HG02938 (cell line): ENCODE results near the gene STK32B.
"Not testable (repeated sequence)": the region's sequence is repeated elsewhere in the genome, so short reads cannot be mapped to it uniquely, and the experiment has no call there.

Experiments
- ATAC-seq: cut with Tn5 transposase; IDR thresholded peaks from one replicate; pipeline ENCODE4 v1.9.1; 2021; ENCODE audit warnings: mild to moderate bottlenecking, moderate library complexity; ENCODE audit not compliant: unreplicated experiment

The STK32B gene

DNA sequence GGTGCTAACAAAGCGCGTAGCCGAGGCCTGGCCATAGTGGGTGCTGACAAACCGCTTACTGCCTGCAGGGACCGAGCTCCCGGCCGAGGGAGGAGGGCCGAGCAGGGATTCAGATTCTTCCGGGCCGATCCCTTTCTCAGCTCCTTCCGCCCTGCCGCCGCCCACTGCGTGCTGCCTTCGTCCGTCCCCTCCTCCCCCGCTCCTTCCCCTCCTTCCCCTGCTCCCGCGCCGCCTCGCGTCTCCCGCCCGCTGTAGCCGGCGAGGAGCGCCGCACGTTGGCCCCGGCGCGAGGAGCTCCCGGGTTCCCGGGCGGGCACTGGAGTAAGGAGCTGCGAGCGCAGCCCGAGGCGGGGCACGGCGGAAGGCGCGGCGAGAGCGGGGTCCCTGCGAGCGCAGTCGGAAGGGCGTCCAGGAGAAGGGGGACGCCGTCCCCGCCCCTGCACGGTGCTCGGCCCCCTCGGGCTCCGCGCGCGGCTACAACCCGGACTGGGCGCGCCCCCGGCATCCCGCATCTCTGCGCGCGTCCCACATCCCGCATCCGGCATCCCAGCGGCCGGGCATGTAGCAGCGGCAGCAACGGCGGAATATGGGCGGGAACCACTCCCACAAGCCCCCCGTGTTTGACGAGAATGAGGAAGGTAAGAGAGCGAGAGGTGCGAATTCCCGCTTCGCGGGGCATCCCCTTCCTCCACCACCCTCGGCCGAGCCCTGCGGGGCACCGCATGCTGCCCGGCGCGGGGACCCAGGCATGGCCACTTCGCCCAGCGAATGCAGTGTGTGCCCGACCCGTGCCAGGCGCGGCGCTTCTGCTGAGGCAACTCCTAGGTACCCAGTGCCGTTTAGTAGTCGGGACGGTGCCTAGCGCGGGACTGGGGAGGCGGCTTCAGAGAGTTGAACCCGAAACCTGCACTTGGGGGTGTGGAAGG, at the start of gene STK32B:
Gene STK32B, plus strand, starts transcription at position 203 of the 926 bp plus-strand sequence.
- ATAC-seq = no peak

DNA sequence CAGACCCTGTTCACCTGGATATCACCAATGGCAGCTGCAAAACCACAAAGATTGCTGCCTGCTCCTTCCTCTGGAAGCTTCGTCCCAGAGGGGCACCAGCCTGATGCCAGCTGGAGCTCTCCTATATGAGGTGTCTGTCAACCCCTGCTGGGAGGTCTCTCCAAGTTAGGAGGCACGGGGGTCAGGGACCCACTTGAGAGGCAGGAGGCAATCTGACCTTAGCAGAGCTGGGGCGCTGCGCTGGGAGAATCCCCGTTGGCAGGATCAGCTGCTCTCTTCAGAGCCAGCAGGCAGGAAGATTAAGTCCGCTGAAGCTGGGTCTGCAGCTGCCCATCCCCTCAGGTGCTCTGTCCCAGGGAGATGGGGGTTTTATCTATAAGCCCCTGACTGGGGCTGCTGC, 49.6 kb upstream of the STK32B start:
- not testable (repeated sequence) for ATAC-seq

DNA sequence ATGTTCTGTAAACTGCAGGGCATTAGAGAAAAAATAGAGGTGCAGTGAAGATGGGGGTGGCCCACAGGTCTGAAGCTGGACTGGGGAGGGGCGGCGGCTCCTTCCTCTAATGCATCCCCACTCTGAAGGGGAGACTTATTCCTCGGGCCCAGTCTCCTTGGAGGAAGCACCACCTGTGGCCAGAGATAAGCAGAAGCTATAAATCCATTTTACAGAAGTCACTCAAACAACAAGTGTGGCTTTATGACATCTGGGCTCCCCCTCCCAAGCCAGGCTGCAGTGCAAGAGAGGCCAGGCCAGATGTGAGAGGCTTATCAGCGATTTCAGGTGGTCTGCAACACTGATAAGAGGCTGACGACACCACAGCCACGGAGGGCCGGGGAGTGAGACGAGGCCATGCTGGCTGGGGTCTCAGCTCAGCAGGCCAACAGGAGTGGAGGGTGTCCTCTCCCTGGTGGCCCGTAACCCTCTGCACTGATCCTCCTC, 47.9 kb upstream of the STK32B start:
- ATAC-seq = no peak

DNA sequence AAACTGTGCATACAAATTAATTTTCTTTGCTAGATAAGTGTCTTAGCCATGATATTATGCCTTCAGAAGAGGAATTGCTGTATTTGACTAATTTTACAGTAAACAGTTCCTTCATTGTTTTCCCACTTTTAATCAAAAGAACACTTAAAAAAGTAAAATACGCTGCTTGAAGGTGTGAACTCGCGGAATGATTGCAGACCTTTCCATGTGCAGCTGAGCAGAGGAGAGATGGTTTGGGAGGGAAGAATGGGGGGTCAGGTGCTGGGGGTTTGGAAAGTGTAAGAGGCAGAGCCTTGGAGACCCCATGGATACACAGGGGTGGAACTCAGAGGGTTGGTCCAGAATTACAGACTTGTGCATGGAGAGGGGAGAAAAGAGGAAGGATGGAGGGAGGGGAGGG, 47.4 kb upstream of the STK32B start:
- ATAC-seq = no peak

DNA sequence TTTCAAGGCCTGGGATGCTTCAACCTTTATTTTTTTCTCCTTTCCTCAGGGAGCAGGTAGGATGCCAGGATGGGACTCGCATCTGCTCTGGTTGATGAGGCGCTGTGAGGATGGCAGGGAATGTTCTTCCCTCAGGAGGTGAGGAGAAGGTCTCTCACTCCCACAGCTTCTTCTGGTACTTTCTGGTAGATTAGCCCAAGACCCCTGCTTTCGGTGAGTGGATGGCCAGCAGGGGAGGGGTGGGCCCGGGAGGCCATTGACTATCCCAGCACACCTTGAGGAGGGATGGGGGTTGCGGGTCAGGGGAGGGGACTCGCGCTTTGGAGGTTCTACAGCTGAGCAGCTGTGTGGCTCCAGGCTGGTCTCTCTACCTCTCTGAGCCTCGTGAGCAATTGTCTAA, 46.8 kb upstream of the STK32B start:
- no peak for ATAC-seq

DNA sequence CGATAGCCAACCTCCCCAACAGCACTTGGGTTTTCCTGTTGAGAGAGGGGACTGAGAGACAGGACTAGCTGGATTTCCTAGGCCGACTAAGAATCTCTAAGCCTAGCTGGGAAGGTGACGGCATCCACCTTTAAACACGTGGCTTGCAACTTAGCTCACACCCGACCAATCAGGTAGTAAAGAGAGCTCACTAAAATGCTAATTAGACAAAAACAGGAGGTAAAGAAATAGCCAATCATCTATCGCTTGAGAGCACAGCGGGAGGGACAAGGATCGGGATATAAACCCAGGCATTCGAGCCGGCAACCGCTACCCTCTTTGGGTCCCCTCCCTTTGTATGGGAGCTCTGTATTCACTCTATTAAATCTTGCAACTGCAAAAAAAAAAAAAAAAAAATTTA, 44.3 kb upstream of the STK32B start:
- ATAC-seq = not testable (repeated sequence)

DNA sequence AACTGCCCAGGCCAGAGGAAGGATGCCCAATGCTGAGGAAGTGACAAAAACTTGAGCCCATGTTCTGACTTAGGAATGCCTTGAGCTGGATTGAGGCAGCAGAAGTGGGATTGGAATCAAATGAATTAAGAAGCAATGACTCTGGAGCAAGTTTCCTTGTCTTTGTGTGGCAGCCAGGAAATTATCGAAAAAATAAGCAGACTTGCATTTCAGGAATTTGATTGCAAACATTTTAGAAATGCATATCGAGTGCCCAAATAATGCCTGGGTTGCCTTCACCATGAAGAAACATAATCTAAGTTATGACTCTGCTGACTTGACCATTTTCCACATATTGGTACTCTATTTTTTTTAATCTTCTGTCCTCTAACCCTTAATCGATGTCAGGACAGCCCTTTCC, 41.5 kb upstream of the STK32B start:
- ATAC-seq = no peak

DNA sequence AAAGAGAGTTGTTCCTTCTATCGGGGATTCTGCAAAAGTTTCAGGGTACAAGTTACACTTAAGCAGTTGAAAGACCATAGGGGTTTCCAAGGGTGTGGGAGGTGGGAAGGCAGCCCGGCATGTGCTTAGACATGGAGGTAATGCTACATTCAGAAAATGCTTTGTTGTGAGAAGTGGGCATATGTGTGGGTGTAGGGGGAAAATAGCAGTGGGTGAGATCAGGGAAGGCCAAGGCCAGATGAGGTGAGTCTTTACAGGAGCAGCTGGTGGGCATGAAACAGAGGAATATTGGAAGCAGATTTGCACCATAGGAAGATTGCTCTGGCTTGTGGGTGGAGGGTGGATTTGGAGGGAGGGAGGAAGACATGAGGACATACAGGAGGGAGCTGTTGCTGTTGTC, 40.3 kb upstream of the STK32B start:
- ATAC-seq = no peak

DNA sequence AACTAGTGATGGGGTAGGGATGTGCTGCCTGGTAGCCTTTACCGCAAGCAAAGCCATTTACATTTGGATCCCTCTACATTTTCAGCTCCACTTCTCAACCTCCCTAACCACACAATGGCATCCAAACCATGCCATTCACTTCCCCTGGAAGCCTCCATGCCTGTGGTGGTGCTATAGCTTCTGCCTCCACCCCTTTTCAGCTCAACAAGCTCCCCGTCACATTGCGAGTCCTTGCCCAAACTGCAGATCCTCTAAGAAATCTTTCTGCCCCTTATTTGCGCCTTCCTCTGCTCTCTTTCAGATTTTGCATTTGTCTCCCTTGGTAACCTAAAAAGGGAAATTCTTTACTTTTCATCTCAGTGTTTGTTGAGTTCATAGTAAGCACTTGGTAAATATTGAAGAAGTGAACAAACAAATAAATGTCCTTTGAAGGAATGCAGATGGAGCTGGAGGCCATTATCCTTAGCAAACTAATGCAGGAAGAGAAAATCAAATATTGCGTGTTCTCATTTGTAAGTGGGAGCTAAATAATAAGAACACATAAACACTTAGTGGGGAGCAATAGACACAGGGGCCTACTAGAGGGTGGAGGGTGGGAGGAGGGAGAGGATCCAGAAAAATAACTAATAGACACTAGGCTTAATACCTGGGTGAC, 38.9 kb upstream of the STK32B start:
- ATAC-seq = no peak

DNA sequence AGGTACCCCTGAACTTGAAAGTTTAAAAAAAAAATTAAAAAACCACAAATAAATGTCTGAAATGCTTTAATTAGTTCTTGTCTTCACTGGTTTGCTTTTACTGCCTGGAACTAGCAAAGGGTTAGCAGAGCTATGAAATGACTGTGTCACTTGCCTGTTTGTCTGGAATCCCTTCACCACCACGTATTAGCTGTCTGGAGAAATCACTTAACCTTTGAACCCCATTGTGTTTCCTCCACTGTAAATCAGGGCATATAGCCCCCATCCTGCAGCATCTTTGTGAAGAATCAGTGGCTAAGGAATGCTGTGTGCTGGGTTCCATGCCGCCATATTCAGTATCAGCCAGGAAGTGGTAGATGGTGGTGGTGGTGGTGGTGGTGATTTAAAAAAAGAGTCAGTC, 38.3 kb upstream of the STK32B start:
- no peak for ATAC-seq

DNA sequence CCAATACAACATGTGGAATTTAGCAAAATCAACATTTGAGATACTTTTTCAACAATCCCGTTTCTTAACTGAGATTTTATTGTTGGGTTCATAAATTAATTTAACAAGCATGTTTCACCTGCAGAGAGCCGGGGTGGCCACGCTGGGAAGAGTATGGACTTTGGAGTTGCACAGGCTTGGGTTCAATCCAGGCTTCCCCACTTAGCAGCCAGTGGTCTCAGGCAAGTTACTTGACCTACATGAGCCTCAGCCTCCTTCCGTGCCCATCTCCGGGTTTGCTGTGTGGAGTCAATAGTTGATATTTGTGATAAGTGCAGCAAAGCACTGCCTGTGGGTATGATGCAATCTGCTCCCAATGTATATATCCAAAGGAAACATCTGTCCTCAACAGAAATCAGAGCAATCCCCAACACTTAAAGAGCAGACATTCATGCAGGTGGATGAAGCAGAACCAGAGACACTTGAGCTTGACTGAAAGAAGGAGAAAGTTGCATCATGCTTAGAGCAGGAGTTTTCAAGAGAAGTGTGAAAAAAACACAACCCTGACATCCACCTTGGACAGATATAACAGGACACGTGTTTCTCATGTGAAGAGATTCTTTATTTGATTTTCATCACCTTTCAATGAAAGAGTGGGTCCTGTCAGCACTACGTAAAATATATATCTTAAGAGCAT, 37.1 kb upstream of the STK32B start:
- no peak for ATAC-seq

DNA sequence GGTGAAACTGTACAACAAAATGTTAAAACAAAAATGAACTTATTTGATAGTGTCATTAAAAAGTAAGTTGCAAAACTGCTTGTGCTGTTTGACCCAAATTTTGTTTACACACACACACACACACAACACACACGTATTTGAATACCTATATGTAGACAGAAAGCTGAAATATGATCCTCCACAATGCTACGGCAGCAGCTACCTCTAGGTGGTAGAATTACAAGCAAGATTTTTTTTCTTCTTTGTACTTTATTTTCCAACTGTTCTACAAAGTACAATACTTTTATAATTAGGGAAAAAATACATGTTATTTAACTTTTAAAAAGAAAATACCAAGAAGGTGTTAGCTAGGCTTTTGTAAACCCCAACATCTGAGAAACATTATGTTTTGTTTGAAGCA, 33.2 kb upstream of the STK32B start:
- ATAC-seq = no peak

DNA sequence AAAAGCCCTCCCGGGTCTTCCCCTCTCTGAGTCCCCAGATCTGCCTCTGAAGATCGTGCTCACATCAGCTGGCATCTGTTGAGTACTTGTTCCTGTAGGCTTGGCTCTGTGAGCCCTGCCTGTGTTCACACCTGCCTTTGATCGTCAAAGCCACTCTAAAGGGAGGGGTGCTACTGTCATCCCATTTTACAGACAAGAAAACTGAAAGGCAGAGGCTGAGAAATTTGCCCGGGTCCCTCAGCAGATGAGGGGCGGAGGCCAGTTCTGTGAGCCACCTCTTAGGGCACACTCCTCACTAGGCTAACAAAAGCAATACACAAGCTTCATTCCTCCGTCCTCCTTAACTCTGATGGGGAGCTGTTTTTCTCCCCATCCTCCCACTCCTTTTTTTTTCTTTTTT, 32.7 kb upstream of the STK32B start:
- no peak for ATAC-seq

DNA sequence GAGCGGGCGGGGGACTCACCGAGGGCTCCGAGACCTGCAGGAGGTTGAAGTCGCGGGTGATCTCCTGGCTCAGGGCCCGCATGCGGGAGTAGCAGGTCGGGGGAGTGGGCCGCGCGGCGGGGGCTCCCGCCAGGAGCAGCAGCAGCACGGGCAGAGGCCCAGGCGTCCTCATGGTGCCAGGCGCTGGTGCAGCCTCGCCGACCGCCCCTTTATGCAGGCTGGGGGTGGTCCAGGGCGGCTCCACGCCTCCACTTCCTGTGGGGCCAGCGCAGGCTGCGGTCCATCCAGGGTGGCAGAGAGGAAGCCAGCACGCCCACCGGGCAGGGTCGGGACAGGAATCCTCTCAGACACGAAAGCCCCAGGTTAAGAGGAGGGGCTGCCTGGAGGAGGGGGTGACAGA, 32.0 kb upstream of the STK32B start, which contains the start of gene CYTL1:
Gene CYTL1, minus strand, starts transcription at position 185 of the 400 bp plus-strand sequence. Its CDS starts 13 bp downstream, at position 172.
- no peak for ATAC-seq

DNA sequence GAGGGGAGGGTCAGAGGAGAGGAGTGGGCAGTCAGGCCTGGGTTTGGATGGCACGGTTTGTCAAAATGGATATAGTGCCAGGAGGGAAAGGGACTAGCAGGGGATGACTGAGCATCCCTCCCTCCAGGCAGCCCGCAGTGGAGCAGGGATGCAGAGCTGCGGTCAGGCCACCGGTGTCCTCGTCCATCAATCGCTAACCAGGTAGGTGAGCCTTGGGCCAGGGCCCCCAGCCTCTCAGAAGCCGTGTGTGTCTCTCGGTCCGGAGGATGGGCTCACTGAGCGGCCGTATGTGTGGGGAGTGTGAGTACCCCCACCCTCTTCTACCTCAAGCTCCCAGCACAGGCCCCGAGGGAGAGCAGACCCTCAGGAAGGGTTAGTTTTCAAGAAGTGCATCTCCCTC, 31.5 kb upstream of the STK32B start:
- no peak for ATAC-seq

DNA sequence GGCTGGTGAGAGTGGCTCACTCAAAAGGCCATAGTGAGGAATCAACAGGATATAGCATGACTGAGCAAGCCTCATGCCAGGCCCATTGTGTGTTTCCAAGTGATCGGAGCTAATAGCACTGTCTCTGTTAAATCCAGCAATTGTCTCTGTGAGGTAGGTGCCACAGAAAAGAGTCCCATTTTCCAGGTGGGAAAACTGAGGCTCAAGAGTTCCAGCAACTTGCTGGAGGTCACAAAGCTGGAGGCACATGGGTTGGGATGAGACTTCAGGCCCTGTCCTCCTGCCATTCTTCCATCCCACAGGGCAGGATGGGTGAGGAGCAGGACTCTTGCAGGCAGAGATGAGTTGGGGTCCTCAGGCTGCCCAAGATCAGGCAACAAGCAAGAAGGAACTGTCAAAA, 30.9 kb upstream of the STK32B start:
- no peak for ATAC-seq

DNA sequence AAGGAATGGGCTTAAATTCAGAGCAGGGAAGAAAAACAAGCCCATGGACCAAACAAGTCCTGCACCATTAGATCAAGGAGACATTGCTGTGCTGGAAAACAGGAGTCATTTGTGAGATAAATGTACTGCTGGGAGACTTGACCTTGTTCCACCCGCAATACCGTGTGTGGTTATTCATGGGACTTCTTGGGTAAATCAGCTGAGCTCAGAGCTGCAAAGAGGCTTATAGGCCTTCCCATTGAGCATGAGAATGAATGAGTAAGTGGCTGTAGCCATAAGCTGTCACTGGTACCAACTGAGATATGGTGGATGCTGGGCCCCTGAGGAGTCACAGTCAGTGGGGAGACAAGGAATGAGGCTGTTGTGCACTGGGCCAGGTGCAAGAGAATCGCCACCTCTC, 29.7 kb upstream of the STK32B start:
- ATAC-seq = no peak

DNA sequence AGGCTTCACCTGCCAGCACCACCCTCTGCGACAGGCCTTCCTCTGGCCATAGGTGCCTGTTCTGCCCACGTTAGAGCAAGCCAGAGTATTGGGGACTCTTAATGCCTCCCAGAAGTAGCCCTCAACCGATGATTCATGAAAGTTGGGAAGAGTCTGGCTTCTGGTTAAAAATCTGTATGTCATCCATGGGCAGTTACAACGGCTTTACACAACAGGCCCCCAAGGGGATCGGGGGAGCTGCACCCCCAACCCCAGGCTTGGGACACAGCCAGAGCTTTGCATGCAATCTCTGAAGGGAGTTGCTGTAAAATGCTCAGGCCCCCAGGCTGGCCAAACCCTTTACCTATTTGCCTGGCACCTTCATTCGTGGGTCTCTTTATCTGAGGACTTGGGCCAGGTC, 26.6 kb upstream of the STK32B start:
- ATAC-seq = no peak

DNA sequence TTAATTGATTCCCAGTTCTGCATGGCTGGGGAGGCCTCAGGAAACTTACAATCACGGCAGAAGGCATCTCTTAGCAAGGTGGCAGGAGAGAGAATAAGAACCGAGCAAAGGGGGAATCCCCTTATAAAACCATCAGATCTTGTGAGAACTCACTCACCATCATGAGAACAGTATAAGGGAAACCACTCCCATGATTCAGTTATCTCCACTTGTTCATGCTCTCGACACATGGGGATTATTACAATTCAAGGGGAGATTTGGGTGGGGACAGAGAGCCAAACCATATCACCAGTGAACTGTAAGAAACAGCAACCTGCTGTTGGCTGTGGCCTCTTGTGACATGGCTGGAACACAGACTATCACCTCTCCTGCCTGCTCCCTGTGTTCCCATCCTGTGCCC, 24.9 kb upstream of the STK32B start:
- ATAC-seq = no peak

DNA sequence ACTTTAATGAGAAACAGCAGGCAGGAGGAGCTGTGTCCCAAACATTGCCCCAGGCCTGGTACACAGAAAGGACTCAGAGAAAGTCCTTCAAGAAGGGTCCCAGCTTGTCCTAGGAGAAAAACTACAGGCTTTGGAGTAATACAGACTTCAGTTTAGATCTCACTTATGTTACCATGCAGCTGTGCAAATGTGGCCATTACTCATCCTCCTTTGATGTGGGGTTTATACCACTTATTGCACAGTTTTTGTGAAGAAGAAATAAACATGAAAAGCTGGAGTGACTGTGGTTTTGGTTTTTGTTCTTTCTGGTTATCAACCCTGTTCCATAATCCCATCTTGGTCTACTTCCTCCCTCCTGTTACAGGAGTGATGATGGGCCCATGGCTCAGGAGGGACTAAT, 23.9 kb upstream of the STK32B start:
- ATAC-seq = no peak

DNA sequence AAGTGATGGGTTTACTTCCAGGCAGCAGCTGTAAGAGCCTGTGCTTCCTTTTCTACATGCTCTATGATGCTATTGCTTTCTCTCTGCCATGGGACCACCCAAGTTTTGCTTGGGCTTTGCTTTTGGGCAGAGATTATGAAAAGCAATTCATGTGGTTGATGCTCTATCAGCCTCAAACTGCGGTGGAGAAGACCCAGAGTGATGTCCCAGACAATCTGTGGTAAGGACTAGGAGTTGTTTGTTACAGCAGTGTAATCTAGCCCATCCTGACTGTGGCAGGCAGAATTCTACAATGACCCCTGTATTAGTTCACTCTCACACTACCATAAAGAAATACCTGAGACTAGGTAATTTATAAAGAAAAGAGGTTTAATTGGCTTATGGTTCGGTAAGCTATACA, 22.8 kb upstream of the STK32B start:
- no peak for ATAC-seq

DNA sequence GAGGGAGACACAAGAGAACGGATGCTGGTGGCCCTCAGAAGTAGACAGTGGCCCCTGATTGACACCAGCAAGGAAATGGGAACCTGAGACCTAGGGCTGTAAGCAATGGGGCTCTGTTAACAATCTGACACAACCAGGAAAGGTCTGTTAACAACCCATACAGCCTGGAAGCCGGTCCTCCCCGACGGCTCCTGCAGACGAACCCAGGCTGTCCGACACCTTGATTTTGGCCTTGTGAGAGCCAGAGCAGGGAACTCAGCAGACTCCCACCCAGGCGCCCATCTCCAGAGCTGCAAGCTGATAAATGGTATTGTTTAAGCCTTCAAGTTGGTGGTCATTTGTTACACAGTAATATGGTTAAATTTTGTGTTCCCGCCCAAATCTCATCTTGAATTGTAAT, 21.8 kb upstream of the STK32B start:
- ATAC-seq = no peak
